HEK293 (cell line): Measurements from ENCODE around the gene SLC38A1.

Source experiments
- ZNF132 ChIP-seq: fragments of 450-650 bp; formaldehyde crosslinking; IDR thresholded peaks from 2 replicates; pipeline ENCODE4 v1.5.1; 2017; ENCODE audit warnings: missing biosample characterization, missing genetic modification characterization, borderline replicate concordance
- ZNF324 ChIP-seq: fragments of 450-650 bp; formaldehyde crosslinking; IDR thresholded peaks from 2 replicates; pipeline ENCODE4 v1.5.1; 2016; ENCODE audit warnings: missing biosample characterization, missing genetic modification characterization
- ZNF624 ChIP-seq: fragments of 450-650 bp; formaldehyde crosslinking; IDR thresholded peaks from 2 replicates; pipeline ENCODE4 v1.5.1; 2017; ENCODE audit warnings: missing biosample characterization, missing genetic modification characterization
- TF ChIP-seq, protein P1 (sequence below): fragments of 450-650 bp; formaldehyde crosslinking; IDR thresholded peaks from 2 replicates; pipeline ENCODE4 v1.5.1; 2016; ENCODE audit warnings: missing biosample characterization, missing genetic modification characterization

DNA sequence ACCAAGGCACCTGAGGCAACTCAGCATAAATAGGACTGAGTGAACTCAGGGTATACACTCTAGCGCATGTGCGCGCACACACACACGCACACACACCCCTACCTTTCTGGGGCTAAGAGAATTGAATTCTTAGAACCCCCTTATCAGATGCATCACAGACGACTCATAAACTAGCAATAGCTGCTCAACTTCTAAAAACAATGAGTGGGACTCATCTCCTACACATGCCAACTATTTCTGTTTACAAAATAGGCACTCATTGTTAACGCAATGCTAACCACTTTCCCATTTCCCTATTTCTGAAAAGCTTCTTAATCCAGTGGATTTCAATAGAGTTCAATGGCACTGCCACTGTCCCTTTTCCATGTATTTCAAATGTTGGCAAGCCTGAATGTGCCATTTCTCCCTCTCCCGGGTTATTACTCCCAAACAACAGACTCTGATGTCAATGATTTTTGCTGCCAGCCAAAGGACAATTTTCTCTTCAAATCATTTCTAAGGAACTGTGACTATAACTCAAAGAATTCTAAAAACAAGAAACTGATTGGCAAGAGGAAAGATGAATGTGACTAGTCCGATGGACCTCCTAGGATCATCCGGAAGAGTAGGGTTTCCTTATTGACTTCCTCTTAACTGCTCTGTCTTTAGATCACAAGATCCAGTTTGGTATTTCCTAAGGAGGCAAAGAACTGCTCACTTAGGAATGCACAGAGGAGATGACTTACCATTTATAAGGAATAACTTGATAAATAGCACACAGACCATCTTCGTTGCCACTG, 48.8 kb downstream of the SLC38A1 start:
- TF ChIP-seq, protein P1, sequence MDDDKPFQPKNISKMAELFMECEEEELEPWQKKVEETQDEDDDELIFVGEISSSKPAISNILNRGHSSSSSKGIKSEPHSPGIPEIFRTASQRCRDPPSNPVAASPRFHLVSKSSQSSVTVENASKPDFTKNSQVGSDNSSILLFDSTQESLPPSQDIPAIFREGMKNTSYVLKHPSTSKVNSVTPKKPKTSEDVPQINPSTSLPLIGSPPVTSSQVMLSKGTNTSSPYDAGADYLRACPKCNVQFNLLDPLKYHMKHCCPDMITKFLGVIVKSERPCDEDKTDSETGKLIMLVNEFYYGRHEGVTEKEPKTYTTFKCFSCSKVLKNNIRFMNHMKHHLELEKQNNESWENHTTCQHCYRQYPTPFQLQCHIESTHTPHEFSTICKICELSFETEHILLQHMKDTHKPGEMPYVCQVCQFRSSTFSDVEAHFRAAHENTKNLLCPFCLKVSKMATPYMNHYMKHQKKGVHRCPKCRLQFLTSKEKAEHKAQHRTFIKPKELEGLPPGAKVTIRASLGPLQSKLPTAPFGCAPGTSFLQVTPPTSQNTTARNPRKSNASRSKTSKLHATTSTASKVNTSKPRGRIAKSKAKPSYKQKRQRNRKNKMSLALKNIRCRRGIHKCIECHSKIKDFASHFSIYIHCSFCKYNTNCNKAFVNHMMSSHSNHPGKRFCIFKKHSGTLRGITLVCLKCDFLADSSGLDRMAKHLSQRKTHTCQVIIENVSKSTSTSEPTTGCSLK (tag by site-specific recombination), result no peak
- TF ChIP-seq ZNF624, result no peak
- no peak for TF ChIP-seq ZNF324 (tag by site-specific recombination)
- no peak for TF ChIP-seq ZNF132 (tag by site-specific recombination)
